KMS-11 (cell line): ENCODE data around the gene GLIS1.

Source experiments
- H2AFZ ChIP-seq: fragments of 200-600 bp; sonication (generic); 2 replicates; pipeline ENCODE4 v1.6.1; 2016; ENCODE audit warnings: antibody characterized with exemption, mixed run types, low read depth
- H3K27ac ChIP-seq: fragments of 200-600 bp; sonication (generic); 2 replicates; pipeline ENCODE4 v1.6.1; 2016; ENCODE audit warnings: mild to moderate bottlenecking, mixed run types
- H3K27me3 ChIP-seq: fragments of 200-600 bp; sonication (generic); 2 replicates; pipeline ENCODE4 v1.6.1; 2017; ENCODE audit warnings: mild to moderate bottlenecking, low read depth, mixed run types, moderate library complexity; ENCODE audit not compliant: insufficient read depth
- H3K36me3 ChIP-seq: fragments of 200-600 bp; sonication (generic); 2 replicates; pipeline ENCODE4 v1.6.1; 2017; ENCODE audit warnings: mild to moderate bottlenecking, mixed run types; ENCODE audit not compliant: insufficient read depth
- H3K4me1 ChIP-seq: fragments of 200-600 bp; sonication (generic); 2 replicates; pipeline ENCODE4 v1.6.1; 2016; ENCODE audit warnings: mild to moderate bottlenecking, low read depth, mixed run types; ENCODE audit not compliant: poor library complexity, severe bottlenecking
- H3K4me2 ChIP-seq: fragments of 200-600 bp; sonication (generic); 2 replicates; pipeline ENCODE4 v1.7.0; 2016; ENCODE audit warnings: mild to moderate bottlenecking, mixed run types
- H3K4me3 ChIP-seq: fragments of 200-600 bp; sonication (generic); IDR thresholded peaks from 2 replicates; pipeline ENCODE4 v1.6.1; 2017; ENCODE audit warnings: low read depth, low read length, mixed read lengths; ENCODE audit not compliant: insufficient read depth
- H3K79me2 ChIP-seq: fragments of 200-600 bp; sonication (generic); 2 replicates; pipeline ENCODE4 v1.6.1; 2016; ENCODE audit warnings: low read depth, mixed run types; ENCODE audit not compliant: insufficient read depth
- H3K9ac ChIP-seq: fragments of 200-600 bp; sonication (generic); 2 replicates; pipeline ENCODE4 v1.6.1; 2016; ENCODE audit warnings: mild to moderate bottlenecking, mixed run types
- H4K20me1 ChIP-seq: fragments of 200-600 bp; sonication (generic); 2 replicates; pipeline ENCODE4 v1.6.1; 2016; ENCODE audit warnings: mild to moderate bottlenecking, mixed run types; ENCODE audit not compliant: insufficient read depth
- TF ChIP-seq, protein P1 (sequence below): fragments of 200-600 bp; sonication (generic); conservative IDR thresholded peaks from 2 replicates; pipeline ENCODE4 v1.6.1; 2017; ENCODE audit warnings: low read depth, mild to moderate bottlenecking, antibody characterized with exemption, low read length, moderate library complexity, mixed read lengths

The GLIS1 gene

GRCh38 chr1:53629101-53629691 is 109.8 kb downstream of the GLIS1 start:
- TF ChIP-seq, protein P1, sequence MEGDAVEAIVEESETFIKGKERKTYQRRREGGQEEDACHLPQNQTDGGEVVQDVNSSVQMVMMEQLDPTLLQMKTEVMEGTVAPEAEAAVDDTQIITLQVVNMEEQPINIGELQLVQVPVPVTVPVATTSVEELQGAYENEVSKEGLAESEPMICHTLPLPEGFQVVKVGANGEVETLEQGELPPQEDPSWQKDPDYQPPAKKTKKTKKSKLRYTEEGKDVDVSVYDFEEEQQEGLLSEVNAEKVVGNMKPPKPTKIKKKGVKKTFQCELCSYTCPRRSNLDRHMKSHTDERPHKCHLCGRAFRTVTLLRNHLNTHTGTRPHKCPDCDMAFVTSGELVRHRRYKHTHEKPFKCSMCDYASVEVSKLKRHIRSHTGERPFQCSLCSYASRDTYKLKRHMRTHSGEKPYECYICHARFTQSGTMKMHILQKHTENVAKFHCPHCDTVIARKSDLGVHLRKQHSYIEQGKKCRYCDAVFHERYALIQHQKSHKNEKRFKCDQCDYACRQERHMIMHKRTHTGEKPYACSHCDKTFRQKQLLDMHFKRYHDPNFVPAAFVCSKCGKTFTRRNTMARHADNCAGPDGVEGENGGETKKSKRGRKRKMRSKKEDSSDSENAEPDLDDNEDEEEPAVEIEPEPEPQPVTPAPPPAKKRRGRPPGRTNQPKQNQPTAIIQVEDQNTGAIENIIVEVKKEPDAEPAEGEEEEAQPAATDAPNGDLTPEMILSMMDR: no peak

DNA sequence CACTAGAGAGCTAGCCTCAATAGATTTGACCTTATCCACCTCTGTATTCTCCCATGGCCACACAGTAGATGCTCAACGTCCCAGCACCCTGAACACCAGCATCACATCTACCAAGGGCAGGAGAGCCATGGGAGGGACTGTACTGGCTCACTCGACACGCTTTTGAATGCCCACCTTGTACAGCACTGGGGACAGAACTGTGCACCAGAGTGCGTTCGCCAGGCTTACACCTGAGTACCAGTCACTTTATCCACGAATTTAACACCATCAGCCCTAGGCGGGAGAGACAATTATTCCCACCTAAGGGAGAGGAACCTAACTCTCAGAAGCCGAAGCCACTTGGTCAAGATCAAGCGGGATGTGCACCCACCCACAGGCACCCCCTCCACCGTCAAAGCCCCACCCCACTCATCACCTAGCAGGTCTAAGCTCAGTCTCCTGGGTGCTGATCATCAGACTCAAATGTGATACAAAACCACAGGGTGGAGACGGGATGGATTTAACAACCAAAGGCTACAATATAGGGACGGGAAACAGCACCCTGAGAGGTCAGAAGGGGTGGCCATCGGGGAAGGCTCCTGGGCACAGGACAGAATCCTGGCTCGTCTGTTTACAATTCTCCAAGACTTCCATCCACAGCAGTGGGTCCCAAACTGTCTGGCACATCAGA is 110.5 kb downstream of the GLIS1 start:
- Histone ChIP-seq H2AFZ (no peak overlapping the region), H3K27ac (no peak overlapping the region), H3K27me3 (no peaks in the 10 kb centered on the region), H3K4me1 (no peaks in the 10 kb centered on the region), H3K4me3 (no peak overlapping the region), H3K79me2 (no peaks in the 10 kb centered on the region), H4K20me1 (no peaks in the 10 kb centered on the region), H3K4me2 (no peak overlapping the region), H3K36me3 (no peaks in the 10 kb centered on the region), H3K9ac (no peak overlapping the region)
- TF ChIP-seq, protein P1: no peak

More at GRCh38 chr1:53629101-53629691, 109.8 kb downstream of the GLIS1 start:
- H3K36me3 ChIP-seq: no peaks in the 10 kb centered on the region
- H4K20me1 ChIP-seq: no peaks in the 10 kb centered on the region
- H3K9ac ChIP-seq: no peak overlapping the region
- H3K27me3 ChIP-seq: no peaks in the 10 kb centered on the region
- no peak overlapping the region for H3K4me3 ChIP-seq
- H3K79me2 ChIP-seq: no peaks in the 10 kb centered on the region
- no peak overlapping the region for H2AFZ ChIP-seq
- no peak overlapping the region for H3K27ac ChIP-seq
- no peaks in the 10 kb centered on the region for H3K4me1 ChIP-seq
- H3K4me2 ChIP-seq: no peak overlapping the region

- Histone ChIP-seq H2AFZ (no peak overlapping the region), H3K9ac (no peak overlapping the region)
These were observed 111.3 kb downstream of the GLIS1 start for GRCh38 chr1:53627666-53628065.

DNA sequence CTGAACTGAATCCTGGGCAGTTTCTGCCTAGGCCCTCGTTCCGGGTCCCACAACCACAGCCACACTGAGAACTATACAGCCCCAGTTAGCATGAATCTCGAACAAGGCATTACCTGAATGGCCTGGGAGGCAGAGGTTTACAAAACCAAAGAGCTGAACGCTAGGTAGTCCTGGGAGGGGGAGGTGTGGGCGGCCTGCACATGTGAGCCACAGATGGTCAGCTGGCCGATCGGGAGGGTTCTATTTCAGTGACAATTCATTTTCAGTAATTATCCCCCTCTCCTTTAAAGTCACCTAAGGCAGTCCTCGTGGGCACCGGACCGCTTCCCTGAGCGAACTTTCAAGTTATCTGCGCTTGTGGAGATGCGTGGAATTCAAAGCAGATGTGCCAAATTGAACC is 111.9 kb downstream of the GLIS1 start:
- no peaks in the 10 kb centered on the region for H3K36me3 ChIP-seq
- H4K20me1 ChIP-seq: no peaks in the 10 kb centered on the region
- TF ChIP-seq, protein P1: no peak
- no peak overlapping the region for H3K27ac ChIP-seq
- H2AFZ ChIP-seq: no peak overlapping the region
- no peaks in the 10 kb centered on the region for H3K27me3 ChIP-seq
- no peaks in the 10 kb centered on the region for H3K79me2 ChIP-seq
- H3K4me3 ChIP-seq: no peak overlapping the region
- H3K4me2 ChIP-seq: no peak overlapping the region
- no peaks in the 10 kb centered on the region for H3K4me1 ChIP-seq
- no peak overlapping the region for H3K9ac ChIP-seq

More at GRCh38 chr1:53627666-53628065, 111.3 kb downstream of the GLIS1 start:
- H3K79me2 ChIP-seq: no peaks in the 10 kb centered on the region
- no peaks in the 10 kb centered on the region for H3K4me1 ChIP-seq
- TF ChIP-seq, protein P1: no peak
- no peak overlapping the region for H3K4me3 ChIP-seq
- no peak overlapping the region for H3K27ac ChIP-seq
- no peaks in the 10 kb centered on the region for H4K20me1 ChIP-seq
- no peaks in the 10 kb centered on the region for H3K27me3 ChIP-seq
- no peaks in the 10 kb centered on the region for H3K36me3 ChIP-seq
- no peak overlapping the region for H3K4me2 ChIP-seq
